Omental fat pad (tissue), 4 donors: ENCODE results near the gene SCFD2. TPM values are rescaled to one million over a fixed set of nuclear protein-coding genes. Genes with fewer than 3 reads are reported as not detected.

Experiments
- ATAC-seq: fragments of 150-250 bp; one replicate; pipeline ENCODE4 v1.9.1; 2016; ENCODE audit warnings: mild to moderate bottlenecking, moderate library complexity; ENCODE audit not compliant: low FRiP score
- DNase-seq: peaks from one replicate; pipeline ENCODE4 v3.0.0-alpha.2; 2019; ENCODE audit warnings: low spot score
- total RNA-seq, 4 donors: library from RNA; depleted of rRNA; stranded (reverse); fragments of >200 nt; gene quantifications; one replicate each; pipeline ENCODE4 v1.1.0, GENCODE V29; 2016
- TF ChIP-seq, protein P1 (sequence below), 3 donors: fragments of 450-650 bp; IDR thresholded peaks; one replicate each; pipeline ENCODE4 v1.5.1; 2016 to 2017; ENCODE audit warnings: antibody characterized with exemption in 3 of 3, mild to moderate bottlenecking in 3 of 3, moderate library complexity in 2 of 3

SCFD2 gene
- total RNA-seq, 4 donors from 2014 or later: 26.4 to 65.6 (median 28.4) TPM

DNA sequence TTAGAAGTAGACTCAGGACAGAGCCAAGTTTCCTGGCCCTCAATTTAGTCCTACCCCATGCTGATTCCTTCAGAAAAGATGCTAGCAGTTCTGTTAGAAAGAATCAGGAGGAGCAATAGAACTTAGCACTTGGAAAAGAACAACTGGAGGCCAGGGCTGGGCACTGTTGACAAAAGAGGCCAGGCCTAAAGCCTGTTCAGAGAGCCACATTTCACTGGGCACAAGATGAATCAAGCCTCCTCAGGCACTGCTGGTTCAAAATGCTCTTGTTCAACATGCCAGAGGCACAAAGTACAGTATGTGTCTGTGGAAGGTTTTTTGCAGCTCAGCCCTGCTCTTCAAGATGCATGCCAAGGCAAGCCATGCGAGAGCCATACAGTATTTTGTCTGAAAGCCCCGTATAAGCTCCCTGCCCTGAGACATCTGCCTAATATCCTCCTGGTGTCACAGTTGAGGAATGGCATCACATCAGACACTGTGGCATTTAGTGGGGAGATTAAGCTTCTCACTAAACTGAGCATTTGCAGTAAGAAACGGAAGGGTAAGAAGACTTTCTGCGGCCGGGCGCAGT, 450.0 kb downstream of the SCFD2 start:
- ATAC-seq (no peak), DNase-seq (no peak)
- TF ChIP-seq, protein P1, sequence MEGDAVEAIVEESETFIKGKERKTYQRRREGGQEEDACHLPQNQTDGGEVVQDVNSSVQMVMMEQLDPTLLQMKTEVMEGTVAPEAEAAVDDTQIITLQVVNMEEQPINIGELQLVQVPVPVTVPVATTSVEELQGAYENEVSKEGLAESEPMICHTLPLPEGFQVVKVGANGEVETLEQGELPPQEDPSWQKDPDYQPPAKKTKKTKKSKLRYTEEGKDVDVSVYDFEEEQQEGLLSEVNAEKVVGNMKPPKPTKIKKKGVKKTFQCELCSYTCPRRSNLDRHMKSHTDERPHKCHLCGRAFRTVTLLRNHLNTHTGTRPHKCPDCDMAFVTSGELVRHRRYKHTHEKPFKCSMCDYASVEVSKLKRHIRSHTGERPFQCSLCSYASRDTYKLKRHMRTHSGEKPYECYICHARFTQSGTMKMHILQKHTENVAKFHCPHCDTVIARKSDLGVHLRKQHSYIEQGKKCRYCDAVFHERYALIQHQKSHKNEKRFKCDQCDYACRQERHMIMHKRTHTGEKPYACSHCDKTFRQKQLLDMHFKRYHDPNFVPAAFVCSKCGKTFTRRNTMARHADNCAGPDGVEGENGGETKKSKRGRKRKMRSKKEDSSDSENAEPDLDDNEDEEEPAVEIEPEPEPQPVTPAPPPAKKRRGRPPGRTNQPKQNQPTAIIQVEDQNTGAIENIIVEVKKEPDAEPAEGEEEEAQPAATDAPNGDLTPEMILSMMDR (IDR thresholded peaks at IDR 0.05): no peak

DNA sequence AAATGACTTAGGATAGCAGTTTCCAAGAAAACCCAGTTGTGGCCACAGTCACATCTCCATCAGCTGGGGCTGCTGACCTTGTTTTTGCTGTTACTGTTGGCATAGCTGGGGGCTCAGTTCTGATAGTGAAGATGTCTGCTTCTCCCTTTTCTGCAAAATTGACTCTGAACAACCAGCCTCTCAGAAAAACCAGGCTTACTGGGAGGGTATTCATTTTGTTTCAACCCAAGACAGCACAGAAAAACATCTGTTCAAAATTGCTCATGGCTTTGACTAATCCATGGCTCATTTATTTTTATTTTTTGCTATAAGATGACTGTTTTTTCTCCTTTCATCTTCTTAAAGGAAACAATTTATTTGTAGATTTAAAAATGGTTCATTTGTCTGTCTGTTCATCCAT, 450.7 kb downstream of the SCFD2 start:
- TF ChIP-seq, protein P1 (IDR thresholded peaks at IDR 0.05): no peak
- DNase-seq (no peak), ATAC-seq (no peak)

DNA sequence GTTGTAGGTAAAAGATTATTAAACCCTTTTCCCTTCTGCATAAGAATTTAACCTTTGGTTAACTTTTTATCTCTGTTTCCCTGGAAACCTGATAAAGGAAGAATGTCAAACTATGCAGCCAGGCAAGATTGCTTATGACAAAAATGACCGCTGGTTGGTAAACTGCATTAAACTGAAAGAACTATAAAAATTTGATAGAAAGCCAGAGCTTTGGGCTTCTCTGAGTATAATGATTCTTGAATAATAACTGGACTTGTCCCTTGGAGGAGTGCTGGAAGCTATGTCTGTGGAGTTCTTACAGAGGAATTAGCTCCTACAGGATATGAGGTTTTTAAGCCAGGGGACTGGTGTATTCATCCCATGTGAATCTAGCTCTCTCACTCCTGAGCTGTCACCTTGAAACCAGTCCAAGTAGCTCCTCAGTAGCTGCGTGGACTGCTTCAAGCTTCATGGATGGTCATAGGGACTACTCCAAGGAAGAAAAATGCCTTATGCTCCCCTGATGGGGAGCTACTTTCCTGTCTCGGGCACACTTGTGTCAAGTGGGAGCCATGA, 451.7 kb downstream of the SCFD2 start:
- ATAC-seq (peak; percentile 50), DNase-seq (no peak)
- TF ChIP-seq, protein P1 (IDR thresholded peaks at IDR 0.05): no peak

DNA sequence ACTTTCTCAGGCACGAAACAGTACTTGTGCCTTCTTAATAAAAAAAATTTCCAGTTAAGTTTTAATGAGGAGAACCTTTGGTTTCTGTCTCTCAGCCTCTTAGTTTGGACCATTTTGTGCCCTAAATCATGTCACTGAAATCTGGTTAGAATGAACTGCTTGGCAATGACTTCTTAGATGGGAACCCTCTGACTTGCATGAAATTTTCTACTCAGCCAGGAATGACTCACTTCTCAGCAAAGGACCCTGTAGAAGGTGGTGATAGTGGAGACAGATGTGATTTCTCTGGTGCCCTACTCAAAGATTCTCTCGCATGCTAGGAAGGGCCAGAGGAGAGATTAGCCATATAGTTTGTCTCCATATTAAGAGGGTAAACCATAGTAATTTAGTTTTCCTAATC, 453.3 kb downstream of the SCFD2 start:
- TF ChIP-seq, protein P1 (IDR thresholded peaks at IDR 0.05): no peak
- DNase-seq: no peak
- no peak for ATAC-seq

DNA sequence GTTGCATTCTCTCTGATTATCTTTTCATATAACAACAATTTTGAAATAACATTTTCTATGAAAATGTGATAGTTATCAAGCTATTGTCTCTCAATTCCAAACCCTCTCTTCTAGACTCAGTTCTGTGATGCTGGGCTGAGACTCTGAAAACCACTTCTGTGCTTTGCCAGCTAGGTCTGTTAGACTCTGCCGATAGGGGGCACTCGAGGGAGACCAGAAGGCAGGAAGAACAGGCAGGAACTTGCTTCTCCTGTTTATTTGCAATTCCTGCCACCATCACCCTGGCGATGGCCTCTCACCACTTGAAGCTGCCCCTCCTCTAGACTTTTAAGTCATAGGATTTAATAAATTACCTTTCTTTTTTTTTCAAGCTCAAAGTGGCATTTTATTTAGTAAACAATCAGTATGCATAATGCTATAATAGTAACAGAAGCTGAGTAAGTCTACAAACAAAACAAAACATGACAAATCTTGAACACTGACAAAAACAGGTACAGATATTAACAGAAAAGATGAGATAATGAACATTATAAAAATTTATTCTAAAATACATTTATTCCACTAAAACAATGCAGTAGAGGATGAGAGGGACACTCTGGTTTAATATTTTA, 454.1 kb downstream of the SCFD2 start:
- TF ChIP-seq, protein P1 (IDR thresholded peaks at IDR 0.05): no peak
- DNase-seq (peak; percentile 40), ATAC-seq (no peak)

DNA sequence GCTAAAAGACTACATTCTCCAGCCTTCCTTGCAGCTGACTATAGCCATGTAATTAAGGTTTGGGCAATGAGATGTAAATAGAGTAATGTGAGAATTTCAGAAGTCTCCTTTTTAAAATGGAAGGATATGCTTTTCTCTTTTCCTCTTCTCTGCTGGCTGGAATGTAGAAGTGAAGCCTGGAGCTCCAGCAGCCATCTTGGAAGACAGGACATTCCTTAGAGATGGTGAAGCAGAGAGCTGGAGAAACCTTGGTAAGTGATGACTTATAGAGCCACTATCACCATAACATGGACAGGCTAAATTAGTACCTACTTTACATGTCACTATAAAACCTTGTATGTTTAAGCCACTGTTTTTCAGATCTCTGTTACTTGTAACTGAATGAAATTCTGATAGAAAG, 455.7 kb downstream of the SCFD2 start:
- DNase-seq (no peak), ATAC-seq (no peak)
- TF ChIP-seq, protein P1 (IDR thresholded peaks at IDR 0.05): no peak

DNA sequence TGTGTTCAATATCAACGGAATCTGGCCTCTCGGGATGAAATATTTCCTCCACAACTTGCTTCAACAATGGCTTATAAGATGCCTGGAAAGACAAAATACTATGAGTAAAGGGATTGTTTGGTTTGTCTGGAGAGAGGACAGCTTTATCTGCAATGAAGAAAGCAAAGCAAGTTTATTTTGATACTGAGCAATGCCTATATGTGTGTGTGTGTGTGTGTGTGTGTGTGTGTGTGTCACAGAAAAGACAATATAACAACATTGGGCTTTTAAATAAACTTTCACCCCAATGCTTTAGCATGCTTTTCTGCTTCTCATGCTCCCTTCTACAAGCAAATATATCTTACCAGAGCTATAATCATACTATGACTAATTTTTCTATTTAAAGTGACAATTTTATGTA, 458.4 kb downstream of the SCFD2 start:
- no peak for DNase-seq
- TF ChIP-seq, protein P1 (IDR thresholded peaks at IDR 0.05): no peak
- no peak for ATAC-seq
